GM12878 (cell line): ENCODE results near the gene HMCN1. TPM values are rescaled to one million over a fixed set of nuclear protein-coding genes. Genes with fewer than 3 reads are reported as not detected.
"Not testable (repeated sequence)": the region's sequence is repeated elsewhere in the genome, so short reads cannot be mapped to it uniquely, and the experiment has no call there.

Source experiments
- ATAC-seq: fragments of 200-7000 bp; cut with Tn5 transposase; 3 replicates; pipeline ENCODE4 v1.9.1; 2020; ENCODE audit warnings: mild to moderate bottlenecking, moderate library complexity
- BruUV-seq: library from RNA; stranded (reverse); fragments of 400-500 nt; replicated peaks from 2 replicates; lab custom pipeline; 2021; lab: Mats Ljungman, UMichigan
- CTCF ChIA-PET: fragments of 300-600 bp; sonication (Branson Sonifier 250); formaldehyde crosslinking; extraction: SDS; loops from one replicate; lab custom pipeline; 2021; ENCODE audit warnings: inconsistent platforms; lab: Yijun Ruan, JAX
- POLR2A ChIA-PET: fragments of 350-600 bp; formaldehyde crosslinking; extraction: SDS; loops from one replicate; lab custom pipeline; 2021; ENCODE audit warnings: inconsistent platforms; lab: Charles Lee
- RAD21 ChIA-PET: fragments of 300-600 bp; sonication (Branson Sonifier 250); formaldehyde crosslinking; loops from one replicate; lab custom pipeline; 2023; ENCODE audit warnings: antibody characterized with exemption; ENCODE audit not compliant: unreplicated experiment; lab: Charles Lee
- SMC1A ChIA-PET: fragments of 300-600 bp; sonication (Branson Sonifier 250); formaldehyde crosslinking; loops from one replicate; lab custom pipeline; 2023; ENCODE audit not compliant: unreplicated experiment, uncharacterized antibody; lab: Charles Lee
- DNase-seq: peaks from one replicate; pipeline ENCODE4 v3.0.0-alpha.2; 2011; ENCODE audit warnings: low read depth, low spot score
- FAIRE-seq: peaks from 3 replicates; lab custom pipeline; 2011; peaks lifted over from hg19 to GRCh38; lab: Jason Lieb, UNC
- H2AFZ ChIP-seq: 2 replicates; pipeline ENCODE4 v1.6.0; 2011; ENCODE audit warnings: low read depth, low read length, control low read depth; ENCODE audit not compliant: control insufficient read depth
- H3K27ac ChIP-seq: 2 replicates; pipeline ENCODE4 v1.5.1; 2011; ENCODE audit warnings: control low read depth; ENCODE audit not compliant: control insufficient read depth, insufficient read depth
- H3K27me3 ChIP-seq, 2 experiments: replicated peaks in 1 of 2; 2 replicates each; pipeline versions ENCODE4 v1.6.0 to v1.6.1; 2011; ENCODE audit warnings: low read length in 1 of 2; ENCODE audit not compliant: control insufficient read depth in 2 of 2, insufficient read depth in 2 of 2
- H3K36me3 ChIP-seq, 2 experiments: 2 replicates each; pipeline ENCODE4 v1.5.1; 2011; ENCODE audit warnings: low read length in 1 of 2; ENCODE audit not compliant: control insufficient read depth in 2 of 2, insufficient read depth in 2 of 2
- H3K4me1 ChIP-seq: 2 replicates; pipeline ENCODE4 v1.6.1; 2011; ENCODE audit warnings: mild to moderate bottlenecking, low read length, moderate library complexity, mixed read lengths; ENCODE audit not compliant: control insufficient read depth, insufficient read depth
- H3K4me2 ChIP-seq: 2 replicates; pipeline ENCODE4 v1.6.0; 2011; ENCODE audit warnings: control low read depth; ENCODE audit not compliant: control insufficient read depth, insufficient read depth
- H3K4me3 ChIP-seq: fragments of 200-600 bp; sonication (generic); 2 replicates; pipeline ENCODE4 v1.5.1; 2016
- H3K79me2 ChIP-seq: 2 replicates; pipeline ENCODE4 v1.6.0; 2011; ENCODE audit warnings: low read length; ENCODE audit not compliant: control insufficient read depth, insufficient read depth
- H3K9ac ChIP-seq: 2 replicates; pipeline ENCODE4 v1.8.0; 2011; ENCODE audit warnings: low read length, control low read depth, mixed read lengths; ENCODE audit not compliant: control insufficient read depth, insufficient read depth
- H3K9me3 ChIP-seq: replicated peaks from 3 replicates; pipeline ENCODE4 v1.5.1; 2011; ENCODE audit warnings: mild to moderate bottlenecking, low read length; ENCODE audit not compliant: control insufficient read depth, insufficient read depth
- H4K20me1 ChIP-seq: 2 replicates; pipeline ENCODE4 v1.6.0; 2011; ENCODE audit not compliant: control insufficient read depth, insufficient read depth
- PAX8 ChIP-seq: fragments of 450-650 bp; IDR thresholded peaks from 2 replicates; pipeline ENCODE4 v1.6.1; 2017; ENCODE audit warnings: mild to moderate bottlenecking, moderate library complexity
- SP1 ChIP-seq: IDR thresholded peaks from one replicate; pipeline ENCODE4 v1.6.1; 2011; ENCODE audit warnings: low read depth, low read length
- WGBS: methylation state at CpG from one replicate; pipeline ENCODE4 v1.1.6; 2016; ENCODE audit warnings: low lambda C conversion rate; ENCODE audit not compliant: insufficient replicate concordance, insufficient coverage; ENCODE audit errors: missing lambda C conversion rate; 5-methylcytosine and 5-hydroxymethylcytosine counted together
- in situ Hi-C: fragments of 300-500 bp; cut with MboI; formaldehyde crosslinking; loops from 9 replicates; pipeline ENCODE4 v1.14.3; 2018; ENCODE audit warnings: mixed read lengths
- intact Hi-C: fragments of 100-400 bp; cut with micrococcal nuclease; formaldehyde crosslinking; loops from one replicate; pipeline ENCODE4 v1.14.2; 2022; ENCODE audit not compliant: unreplicated experiment
- polyA plus RNA-seq, 11 experiments: library from polyadenylated mRNA; depleted of rRNA in 4 of 11; unstranded in 6 of 11; stranded (reverse) in 5 of 11; fragments of >200 nt; fragmentation: Nextera tagmentation in 4 of 11; fragmentation: Illumina TruSeq in 1 of 11; extraction: Ambion mirVana in 4 of 11; extraction: Trizol in 1 of 11; gene quantifications; 1 replicate in 1 of 11; 2 replicates in 10 of 11; pipeline versions ENCODE4 v1.2.1 to v1.2.3, GENCODE V29; 2011 to 2016; ENCODE audit warnings: inconsistent platforms in 2 of 11, missing spikeins in 2 of 11, low read depth in 1 of 11
- total RNA-seq, 4 experiments: library from RNA; depleted of rRNA in 3 of 4; stranded (reverse); fragments of >200 nt in 3 of 4; fragmentation: Illumina TruSeq in 1 of 4; extraction: Trizol in 1 of 4; gene quantifications; 2 replicates each; pipeline versions ENCODE4 v1.2.1 to v1.2.3, GENCODE V29; 2013 to 2021
- TF ChIP-seq, protein P1 (sequence below): fragments of 450-650 bp; formaldehyde crosslinking; IDR thresholded peaks from 2 replicates; pipeline ENCODE4 v1.5.0; 2022; ENCODE audit warnings: mild to moderate bottlenecking, missing genetic modification characterization
- TF ChIP-seq, protein P2 (sequence below): fragments of 450-650 bp; IDR thresholded peaks from 2 replicates; pipeline ENCODE4 v1.6.1; 2016; ENCODE audit warnings: mild to moderate bottlenecking, moderate library complexity, borderline replicate concordance

HMCN1 gene
- total and polyA plus RNA-seq, 10 of the 15 experiments (the other 5 are each of a cell fraction or from before 2014, with no cell fraction given) = under 0.01 to 0.07 TPM; not detected in 8

DNA sequence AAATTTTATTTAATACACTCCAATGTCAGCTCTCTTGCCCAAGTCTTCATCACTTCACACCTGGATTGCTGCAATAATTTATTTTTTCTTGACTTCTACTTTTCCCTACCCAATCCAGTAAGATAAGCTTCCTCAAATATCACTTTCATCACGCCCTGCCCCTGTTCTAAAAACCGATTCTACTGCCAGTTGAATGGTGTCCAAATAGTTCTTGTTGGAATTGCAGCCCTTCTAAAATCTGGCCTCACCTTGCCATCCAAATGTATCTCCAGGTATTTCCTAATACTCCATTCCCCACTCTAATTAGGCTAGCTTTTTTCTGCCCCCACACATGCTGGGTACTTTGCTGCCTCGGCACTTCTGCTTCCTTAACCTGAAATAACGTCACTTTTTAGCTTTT, 152.5 kb downstream of the HMCN1 start:
- intact Hi-C loops = no loop called here
- ATAC-seq (no peak), FAIRE-seq (no peak), DNase-seq (no peak)
- no peaks in the 10 kb centered on the region for H3K27me3 ChIP-seq
- SMC1A ChIA-PET = interaction anchor here (0.7 kb wide), 1 partner anchor 22 kb away, joined by 3 read pairs; no protein-coding TSS in a partner anchor
- no peaks in the 10 kb centered on the region for H3K4me1 ChIP-seq
- H3K9me3 ChIP-seq = no peaks in the 10 kb centered on the region
- no peak overlapping the region for H3K9ac ChIP-seq
- no peak overlapping the region for H2AFZ ChIP-seq
- POLR2A ChIA-PET = no interaction called here
- in situ Hi-C loops = no loop called here
- H3K79me2 ChIP-seq = no peaks in the 10 kb centered on the region
- H3K4me3 ChIP-seq = no peak overlapping the region
- H3K36me3 ChIP-seq = no peaks in the 10 kb centered on the region
- RAD21 ChIA-PET = no interaction called here
- 8% methylated on average over 4 of the region's 4 CpGs for WGBS
- H3K27ac ChIP-seq = no peak overlapping the region
- TF ChIP-seq SP1 (no peak), PAX8 (no peak)
- TF ChIP-seq, protein P1, sequence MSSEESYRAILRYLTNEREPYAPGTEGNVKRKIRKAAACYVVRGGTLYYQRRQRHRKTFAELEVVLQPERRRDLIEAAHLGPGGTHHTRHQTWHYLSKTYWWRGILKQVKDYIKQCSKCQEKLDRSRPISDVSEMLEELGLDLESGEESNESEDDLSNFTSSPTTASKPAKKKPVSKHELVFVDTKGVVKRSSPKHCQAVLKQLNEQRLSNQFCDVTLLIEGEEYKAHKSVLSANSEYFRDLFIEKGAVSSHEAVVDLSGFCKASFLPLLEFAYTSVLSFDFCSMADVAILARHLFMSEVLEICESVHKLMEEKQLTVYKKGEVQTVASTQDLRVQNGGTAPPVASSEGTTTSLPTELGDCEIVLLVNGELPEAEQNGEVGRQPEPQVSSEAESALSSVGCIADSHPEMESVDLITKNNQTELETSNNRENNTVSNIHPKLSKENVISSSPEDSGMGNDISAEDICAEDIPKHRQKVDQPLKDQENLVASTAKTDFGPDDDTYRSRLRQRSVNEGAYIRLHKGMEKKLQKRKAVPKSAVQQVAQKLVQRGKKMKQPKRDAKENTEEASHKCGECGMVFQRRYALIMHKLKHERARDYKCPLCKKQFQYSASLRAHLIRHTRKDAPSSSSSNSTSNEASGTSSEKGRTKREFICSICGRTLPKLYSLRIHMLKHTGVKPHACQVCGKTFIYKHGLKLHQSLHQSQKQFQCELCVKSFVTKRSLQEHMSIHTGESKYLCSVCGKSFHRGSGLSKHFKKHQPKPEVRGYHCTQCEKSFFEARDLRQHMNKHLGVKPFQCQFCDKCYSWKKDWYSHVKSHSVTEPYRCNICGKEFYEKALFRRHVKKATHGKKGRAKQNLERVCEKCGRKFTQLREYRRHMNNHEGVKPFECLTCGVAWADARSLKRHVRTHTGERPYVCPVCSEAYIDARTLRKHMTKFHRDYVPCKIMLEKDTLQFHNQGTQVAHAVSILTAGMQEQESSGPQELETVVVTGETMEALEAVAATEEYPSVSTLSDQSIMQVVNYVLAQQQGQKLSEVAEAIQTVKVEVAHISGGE (CRISPR knock-in tag) = no peak
- TF ChIP-seq, protein P2, sequence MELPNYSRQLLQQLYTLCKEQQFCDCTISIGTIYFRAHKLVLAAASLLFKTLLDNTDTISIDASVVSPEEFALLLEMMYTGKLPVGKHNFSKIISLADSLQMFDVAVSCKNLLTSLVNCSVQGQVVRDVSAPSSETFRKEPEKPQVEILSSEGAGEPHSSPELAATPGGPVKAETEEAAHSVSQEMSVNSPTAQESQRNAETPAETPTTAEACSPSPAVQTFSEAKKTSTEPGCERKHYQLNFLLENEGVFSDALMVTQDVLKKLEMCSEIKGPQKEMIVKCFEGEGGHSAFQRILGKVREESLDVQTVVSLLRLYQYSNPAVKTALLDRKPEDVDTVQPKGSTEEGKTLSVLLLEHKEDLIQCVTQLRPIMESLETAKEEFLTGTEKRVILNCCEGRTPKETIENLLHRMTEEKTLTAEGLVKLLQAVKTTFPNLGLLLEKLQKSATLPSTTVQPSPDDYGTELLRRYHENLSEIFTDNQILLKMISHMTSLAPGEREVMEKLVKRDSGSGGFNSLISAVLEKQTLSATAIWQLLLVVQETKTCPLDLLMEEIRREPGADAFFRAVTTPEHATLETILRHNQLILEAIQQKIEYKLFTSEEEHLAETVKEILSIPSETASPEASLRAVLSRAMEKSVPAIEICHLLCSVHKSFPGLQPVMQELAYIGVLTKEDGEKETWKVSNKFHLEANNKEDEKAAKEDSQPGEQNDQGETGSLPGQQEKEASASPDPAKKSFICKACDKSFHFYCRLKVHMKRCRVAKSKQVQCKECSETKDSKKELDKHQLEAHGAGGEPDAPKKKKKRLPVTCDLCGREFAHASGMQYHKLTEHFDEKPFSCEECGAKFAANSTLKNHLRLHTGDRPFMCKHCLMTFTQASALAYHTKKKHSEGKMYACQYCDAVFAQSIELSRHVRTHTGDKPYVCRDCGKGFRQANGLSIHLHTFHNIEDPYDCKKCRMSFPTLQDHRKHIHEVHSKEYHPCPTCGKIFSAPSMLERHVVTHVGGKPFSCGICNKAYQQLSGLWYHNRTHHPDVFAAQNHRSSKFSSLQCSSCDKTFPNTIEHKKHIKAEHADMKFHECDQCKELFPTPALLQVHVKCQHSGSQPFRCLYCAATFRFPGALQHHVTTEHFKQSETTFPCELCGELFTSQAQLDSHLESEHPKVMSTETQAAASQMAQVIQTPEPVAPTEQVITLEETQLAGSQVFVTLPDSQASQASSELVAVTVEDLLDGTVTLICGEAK = no peak
- TF ChIP-seq, all 136 proteins: peak for 0
- BruUV-seq = no TSS peak
- H3K4me2 ChIP-seq = no peak overlapping the region
- no peaks in the 10 kb centered on the region for H4K20me1 ChIP-seq
- CTCF ChIA-PET = no interaction called here

DNA sequence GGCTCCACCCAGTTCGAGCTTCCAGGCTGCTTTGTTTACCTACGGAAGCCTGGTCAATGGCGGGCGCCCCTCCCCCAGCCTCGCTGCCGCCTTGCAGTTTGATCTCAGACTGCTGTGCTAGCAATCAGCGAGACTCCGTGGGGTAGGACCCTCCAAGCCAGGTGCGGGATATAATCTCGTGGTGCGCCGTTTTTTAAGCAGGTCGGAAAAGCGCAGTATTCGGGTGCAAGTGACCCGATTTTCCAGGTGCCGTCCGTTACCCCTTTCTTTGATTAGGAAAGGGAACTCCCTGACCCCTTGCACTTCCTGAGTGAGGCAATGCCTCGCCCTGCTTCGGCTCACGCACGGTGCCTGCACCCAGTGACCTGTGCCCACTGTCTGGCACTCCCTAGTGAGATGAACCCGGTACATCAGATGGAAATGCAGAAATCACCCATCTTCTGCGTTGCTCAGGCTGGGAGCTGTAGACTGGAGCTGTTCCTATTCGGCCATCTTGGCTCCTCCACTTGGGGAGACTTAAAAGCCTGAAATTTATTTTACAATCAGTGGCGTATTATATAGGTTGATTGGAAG, 158.7 kb downstream of the HMCN1 start:
- SMC1A ChIA-PET, H3K4me2 ChIP-seq, H3K27ac ChIP-seq, intact Hi-C loops, POLR2A ChIA-PET, H3K27me3 ChIP-seq, H4K20me1 ChIP-seq, BruUV-seq, H3K36me3 ChIP-seq, ATAC-seq, CTCF ChIA-PET, H2AFZ ChIP-seq, H3K9ac ChIP-seq, H3K79me2 ChIP-seq, FAIRE-seq, in situ Hi-C loops, H3K4me1 ChIP-seq, H3K9me3 ChIP-seq, DNase-seq, H3K4me3 ChIP-seq, RAD21 ChIA-PET: not testable (repeated sequence)
- WGBS = 40% methylated on average over 21 of the region's 26 CpGs
